HG03469 (cell line): ENCODE results near the gene CTNNA1.

Source experiments
- ATAC-seq: cut with Tn5 transposase; IDR thresholded peaks from one replicate; pipeline ENCODE4 v1.9.1; 2021; ENCODE audit warnings: mild to moderate bottlenecking, moderate library complexity, moderate number of reproducible peaks; ENCODE audit not compliant: unreplicated experiment

CTNNA1 gene

DNA sequence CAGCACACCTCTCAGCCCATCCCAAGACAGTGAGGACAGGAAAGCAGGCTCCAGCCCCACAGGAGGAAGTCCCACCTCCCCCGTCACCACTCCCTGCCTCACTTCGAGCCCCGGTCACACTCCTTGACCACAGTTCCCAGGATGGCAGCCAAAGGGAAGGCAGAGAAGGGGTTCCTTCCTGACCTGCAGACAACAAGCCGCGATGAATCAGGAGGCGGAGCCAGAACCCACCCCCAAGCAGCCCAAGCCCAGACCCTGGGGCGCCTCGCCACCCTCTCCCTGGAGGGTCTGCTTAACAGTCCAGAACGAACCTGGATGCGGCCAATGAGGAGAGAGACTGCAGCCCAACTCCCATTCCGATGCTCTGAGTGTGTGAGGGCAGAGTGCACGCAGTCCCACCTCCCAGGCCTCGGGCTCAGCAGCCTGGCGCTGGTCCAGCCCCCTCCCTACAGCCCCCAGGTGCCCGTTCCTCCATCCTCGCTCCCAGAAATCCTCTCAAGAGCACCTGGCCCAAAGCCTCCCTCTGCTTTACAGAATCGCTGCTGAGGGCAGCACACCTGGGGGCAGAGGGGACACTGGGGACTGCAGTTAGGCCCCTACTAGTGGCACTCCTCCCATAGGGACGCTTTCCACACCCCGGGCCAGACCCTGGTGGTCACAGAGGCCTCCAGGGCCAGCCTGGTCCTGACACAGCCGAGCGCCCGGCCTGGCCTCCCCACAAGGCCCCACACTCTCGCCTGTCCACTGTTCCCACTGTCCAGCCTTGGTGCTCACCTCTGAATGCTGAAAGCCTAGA lies 191.5 kb downstream of the CTNNA1 start:
- no peak for ATAC-seq

DNA sequence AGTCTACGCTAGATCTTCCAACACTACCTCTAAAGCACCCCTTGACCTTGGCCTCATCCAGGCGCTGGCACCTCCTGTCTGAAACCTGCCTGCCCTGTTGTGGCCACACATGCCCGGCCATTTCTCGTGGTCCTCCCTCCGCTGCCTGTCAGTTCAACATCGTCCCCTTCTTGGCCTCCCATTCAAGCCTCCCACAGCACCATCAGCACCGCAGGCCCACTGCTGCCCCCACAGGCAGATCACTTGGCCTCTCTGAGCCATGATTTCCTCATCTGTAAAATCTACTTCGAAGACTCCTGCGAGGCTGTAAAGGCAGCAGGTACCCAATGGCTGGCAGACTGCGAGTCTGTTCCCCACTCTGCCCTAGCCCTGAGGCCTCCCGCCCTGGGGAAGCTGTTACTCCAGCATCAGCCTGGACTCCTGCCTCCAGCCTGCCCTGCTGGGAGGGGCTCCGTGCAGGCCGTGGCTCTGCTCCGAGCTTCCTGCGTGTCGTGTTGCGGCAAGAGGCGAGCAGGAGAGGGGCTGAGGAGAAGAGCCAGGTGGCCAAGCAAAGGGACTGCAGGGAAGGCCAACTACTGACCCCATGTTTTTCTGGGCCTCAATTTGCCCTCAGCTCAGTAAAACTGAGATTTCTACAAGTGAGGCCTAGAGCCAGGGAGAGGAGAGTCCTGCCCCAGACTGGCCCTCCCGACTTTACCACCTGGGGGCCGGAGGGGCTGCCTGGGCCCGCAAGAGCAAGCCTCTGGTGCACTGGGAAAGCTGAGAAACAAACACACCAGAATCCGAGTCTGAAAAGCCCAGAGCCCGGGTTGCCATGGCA lies 192.4 kb downstream of the CTNNA1 start:
- ATAC-seq: no peak

DNA sequence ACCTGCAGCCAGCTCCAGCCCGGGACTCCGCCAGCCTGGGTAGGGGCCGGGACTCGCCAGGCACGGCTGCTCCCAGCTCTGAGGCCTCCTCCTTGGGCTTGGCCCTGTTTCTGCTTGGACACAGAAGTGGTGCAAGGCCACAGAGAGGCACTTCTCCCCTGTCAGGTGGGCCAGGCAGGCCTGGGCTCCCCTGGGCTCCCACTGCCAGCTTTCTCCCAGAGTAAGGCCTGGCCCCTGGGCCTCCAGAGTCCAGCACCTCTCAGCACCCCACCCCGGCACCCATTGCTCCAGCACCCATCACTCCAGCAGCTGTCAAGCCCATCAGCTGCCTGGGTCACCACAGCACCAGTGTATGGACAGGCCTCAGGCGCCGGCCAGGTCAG lies 193.0 kb downstream of the CTNNA1 start:
- ATAC-seq: no peak

- ATAC-seq: no peak
Measured at GRCh38 chr5:138946831-138947560, 193.8 kb downstream of the CTNNA1 start.

DNA sequence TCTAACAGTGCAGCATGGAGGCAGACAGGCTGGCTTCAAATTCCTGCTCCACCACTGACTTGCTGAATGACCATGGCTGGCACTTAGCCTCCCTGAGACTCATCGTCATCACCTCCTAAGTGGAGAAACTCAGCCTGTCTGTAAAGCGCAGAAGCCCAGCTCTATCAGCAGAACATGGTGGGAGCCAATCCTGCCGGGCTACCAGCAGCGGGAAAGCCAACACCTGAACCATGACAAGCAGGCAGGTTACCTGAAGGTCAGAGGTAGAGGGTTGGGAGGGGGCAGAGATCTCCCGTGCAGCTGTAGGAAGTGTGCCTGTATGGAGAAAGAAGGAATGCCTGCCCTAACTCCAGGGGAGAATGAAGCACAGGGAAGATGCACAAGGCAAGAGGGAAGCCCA lies 194.6 kb downstream of the CTNNA1 start:
- ATAC-seq: no peak

DNA sequence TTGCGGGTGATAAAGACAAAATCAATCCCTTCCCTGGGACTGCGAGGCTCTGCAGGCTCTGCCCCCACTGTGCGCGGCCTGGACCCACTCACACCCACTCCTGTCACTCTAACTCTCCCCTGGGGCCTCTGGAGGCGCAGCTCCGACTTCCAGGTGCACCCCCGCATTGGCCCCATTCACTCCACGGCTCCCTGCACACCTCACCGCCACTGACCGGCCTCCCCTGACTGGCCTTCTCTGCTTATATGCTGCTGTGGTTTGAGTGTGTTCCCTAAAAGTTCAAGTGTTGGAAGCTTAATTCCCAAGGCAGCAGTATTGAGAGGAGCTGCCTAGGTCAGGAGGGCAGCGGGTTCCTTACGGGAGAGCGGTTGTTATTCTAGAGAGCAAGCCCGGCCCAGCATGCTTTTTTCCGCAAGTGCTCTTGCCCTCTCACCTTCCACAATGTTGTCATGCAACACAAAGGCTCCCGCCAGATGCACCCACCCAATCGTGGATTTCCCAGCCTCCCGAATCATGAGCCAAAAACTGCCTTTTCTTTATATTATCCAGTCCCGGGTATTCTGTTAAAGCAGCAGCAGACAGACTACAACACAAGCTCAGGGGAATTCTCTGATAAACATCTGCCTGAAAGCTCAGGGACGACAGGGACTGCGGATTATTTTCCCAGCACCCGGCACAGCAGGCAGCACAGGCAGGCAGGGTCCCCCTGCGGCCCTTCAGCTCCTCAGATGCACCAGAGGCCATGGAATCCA lies 195.4 kb downstream of the CTNNA1 start:
- ATAC-seq: no peak

DNA sequence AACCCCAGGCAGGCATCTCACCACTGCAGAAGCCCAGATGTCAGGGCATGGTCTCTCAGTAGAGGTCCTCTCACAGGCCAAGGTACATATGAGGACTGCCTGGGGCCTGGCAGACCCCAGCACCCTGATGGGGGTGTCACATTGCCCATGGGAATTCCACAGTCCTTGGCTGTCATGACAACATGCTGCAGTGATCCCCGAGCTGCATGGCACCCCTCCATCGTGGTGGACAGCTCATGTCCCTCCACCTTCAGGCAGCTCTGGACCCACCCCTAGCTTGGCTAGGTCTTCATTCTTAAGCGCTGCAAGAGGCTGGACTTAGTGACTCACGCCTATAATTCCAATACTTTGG lies 196.0 kb downstream of the CTNNA1 start:
- no peak for ATAC-seq

DNA sequence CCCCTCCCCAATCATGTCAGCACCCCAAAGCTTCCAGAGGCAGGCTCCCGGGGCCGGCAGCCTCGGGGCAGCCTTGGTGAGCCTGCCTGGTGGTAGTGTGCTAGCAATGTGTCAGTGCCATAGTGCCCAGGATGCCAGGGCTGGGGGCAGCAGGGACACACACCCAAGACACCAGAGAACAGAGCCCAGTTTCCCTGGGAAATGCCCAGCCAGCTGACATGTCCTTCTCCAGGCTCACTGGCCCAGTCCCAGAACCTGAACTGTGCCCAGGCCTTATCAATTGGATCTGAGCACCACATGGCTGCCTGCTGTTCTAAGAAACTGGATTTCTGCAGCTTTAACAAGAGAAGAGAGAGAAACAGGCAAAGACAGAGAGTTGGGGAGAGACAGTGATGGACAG lies 196.8 kb downstream of the CTNNA1 start:
- no peak for ATAC-seq

DNA sequence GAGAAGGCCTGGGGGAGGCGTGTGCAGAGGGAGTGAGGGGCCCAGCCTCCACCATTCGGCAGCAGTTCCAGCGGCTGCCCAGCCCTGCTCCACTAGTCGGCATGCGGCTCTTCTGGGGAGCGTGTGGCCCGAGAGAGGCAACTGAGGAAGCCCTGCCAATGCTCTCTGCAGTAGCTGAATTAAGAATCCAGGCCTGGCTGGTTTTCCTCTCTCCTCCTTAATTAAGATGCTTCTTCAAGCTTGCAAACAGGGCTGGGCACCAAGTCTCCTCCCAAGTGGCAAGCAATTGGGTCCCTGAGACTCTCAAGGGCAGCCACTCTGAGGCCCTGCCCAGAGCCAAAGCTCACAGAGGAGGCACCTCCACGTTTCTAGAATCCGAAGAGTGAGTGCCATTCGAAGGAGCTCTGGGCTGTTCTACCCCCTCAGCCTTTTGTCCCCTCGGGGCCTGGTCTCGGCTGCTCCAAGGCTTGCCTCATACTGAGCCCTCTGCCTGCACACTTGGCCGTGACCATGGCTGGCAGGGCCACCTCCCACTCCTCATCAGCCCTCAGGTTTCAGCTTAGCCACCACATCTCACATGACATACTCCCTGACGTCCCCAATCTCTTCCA lies 197.3 kb downstream of the CTNNA1 start:
- no peak for ATAC-seq

DNA sequence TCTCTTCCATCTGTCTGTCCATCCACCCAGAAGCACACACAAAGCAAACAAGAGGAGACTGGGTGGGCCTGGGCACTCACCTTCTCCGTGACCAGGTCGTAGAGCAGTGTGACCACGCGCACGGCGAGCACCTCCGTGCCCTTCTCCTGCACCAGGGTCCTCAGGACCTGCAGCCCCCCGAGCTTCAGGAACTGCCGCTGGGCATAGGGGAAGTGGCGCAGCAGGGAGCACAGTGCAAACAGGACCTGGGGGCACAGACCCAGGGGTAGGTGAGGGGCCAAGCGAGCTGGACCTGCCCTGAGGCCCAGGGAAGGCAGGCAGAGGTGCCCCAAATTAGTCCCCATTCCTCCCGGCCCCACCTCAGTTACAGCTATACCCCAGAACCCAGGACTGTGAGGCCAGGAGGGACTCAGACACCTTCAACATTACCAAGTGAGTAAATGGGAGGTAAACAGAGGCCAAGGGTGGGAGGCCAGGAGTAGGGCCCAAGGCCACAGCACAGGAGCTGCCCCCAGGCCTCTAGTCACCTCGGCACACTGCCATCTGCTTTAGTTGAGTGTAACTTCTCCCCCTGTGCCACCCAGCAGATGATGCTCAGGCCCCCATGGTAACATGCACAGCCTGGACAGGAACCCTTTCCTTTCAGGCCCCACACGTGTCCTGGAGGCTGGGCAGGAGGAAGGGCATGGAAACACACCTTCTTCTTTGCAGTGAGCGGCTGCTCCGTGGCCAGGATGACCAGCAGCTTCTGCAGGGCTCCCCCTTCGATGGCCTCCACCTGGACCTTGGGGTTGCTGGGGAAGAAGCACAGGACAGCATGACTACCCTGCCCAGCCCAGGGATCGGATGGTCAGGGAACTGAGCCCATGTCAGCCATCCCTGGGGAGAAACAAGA lies 198.1 kb downstream of the CTNNA1 start:
- ATAC-seq: no peak

- ATAC-seq: no peak
Measured at GRCh38 chr5:138951986-138952735, 198.9 kb downstream of the CTNNA1 start.

GRCh38 chr5:138952962-138953361 lies 199.7 kb downstream of the CTNNA1 start:
- ATAC-seq: no peak

- ATAC-seq: no peak
Measured at GRCh38 chr5:138953387-138954256, 200.4 kb downstream of the CTNNA1 start.

GRCh38 chr5:138954257-138955012 lies 201.2 kb downstream of the CTNNA1 start:
- ATAC-seq: no peak

DNA sequence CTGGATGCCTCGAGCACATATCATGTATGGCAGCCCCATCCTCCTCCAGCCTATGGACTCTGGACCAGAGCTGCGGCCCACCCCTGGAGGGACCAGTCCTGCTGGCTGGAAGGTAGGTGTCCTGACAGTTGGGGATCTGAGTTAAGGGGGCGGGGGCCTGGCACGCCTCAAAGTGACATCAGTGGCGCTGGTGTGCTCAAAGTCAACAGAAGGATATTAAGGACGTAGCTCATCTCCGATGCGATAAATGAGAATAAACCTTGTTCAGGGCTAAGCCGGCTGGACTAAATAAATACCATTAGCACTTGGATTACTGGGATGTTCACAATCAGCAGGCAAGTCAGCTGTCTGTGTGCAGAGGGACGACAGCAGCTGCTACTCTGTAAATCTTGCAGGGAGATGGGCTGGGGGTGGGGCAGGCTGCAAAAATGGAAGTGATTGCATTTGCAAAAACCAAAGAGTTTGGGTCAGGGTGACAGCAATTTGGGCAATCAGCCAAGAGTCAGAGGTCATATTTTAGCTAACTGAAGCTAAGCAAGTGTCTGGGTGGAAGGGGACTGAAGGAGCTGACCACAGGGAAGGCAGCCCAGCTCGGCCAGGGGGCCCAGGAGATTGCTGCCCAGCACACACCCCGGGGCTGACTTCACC lies 201.9 kb downstream of the CTNNA1 start:
- no peak for ATAC-seq

DNA sequence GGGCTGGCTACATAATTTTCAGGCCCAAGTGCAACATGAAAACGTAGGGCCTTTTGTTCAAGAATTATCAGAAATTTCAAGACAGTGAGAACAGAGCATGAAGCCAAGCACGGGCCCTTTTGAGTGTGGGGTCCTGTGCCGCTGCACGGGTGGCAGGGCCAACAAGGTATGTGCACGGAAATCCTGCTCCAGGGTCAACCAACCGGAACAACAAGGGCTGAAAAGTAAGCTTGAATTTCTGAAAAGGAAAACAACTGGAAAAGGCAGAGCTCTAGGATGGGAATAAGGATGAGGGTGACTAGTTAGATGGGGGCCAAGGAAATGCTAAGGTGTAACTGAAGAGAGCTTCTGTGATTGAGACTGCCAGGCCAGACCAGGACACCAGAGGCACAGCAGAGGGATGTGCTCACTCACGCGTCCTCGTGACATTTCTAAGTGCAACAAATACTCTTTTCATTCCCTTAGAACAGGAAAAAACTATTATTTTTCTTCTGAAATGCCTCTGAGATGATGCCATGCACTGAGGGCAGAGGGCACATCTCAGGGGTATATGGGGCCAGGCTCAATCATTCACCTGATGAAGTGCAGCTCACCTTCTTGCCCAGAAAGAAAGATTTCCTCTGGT lies 202.6 kb downstream of the CTNNA1 start:
- no peak for ATAC-seq
